ENCODE data around the gene DNAH11. TPM values are rescaled to one million over a fixed set of nuclear protein-coding genes. Genes with fewer than 3 reads are reported as not detected.

Gene DNAH11
- total and polyA plus RNA-seq, 2 of the 8 experiments (the other 6 are each of a cell fraction or from before 2014, with no cell fraction given), result 1.8 to 4.9 TPM

DNA sequence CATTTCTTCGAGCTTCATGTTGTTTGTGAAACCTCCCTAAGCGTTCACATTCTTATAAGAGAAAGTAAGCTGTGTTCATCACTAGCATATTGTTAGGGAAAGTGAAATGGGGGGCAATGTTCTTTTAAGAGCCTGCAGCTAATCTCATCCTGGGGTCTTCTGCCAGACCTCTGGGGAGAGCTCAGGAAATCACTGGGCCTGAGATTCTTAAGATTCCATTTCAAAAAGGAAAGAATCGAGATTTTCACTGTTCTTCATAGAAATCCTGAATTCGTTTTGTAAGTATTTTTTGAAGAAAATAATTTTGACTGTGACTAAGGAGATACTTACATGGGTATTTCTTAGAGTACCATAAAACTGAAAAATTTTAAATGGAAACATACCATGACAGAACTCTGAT lies 242.2 kb downstream of the DNAH11 start:
- Histone ChIP-seq H2BK20ac (ENCODE audit: low read length) (no peak overlapping the region), H2BK120ac (replicated peaks; ENCODE audit: low read depth, low read length) (no peak overlapping the region), H3K27me3 (replicated peaks in 1 of 4; ENCODE audit: control insufficient read depth in 3 of 4, extremely low read depth in 1 of 4, insufficient read depth in 3 of 4, low read length in 3 of 4) (no peaks in the 10 kb centered on the region), H3K4me3 (ENCODE audit: extremely low read depth in 1 of 4, insufficient read depth in 2 of 4, low read depth in 3 of 4, low read length in 4 of 4) (no peak overlapping the region), H3K79me2 (ENCODE audit: control insufficient read depth in 1 of 2, insufficient read depth in 2 of 2, low read length in 2 of 2) (no peaks in the 10 kb centered on the region), H3K18ac (ENCODE audit: extremely low read depth, low read length) (no peak overlapping the region), H2BK15ac (ENCODE audit: low read length) (no peak overlapping the region), H3K4me2 (ENCODE audit: insufficient read depth in 1 of 2, low read depth in 2 of 2, low read length in 2 of 2) (no peak overlapping the region), H3K36me3 (ENCODE audit: control insufficient read depth in 2 of 4, insufficient read depth in 4 of 4, low read length in 3 of 4) (no peaks in the 10 kb centered on the region), H3K9ac (replicated peaks in 1 of 4; ENCODE audit: extremely low read depth in 1 of 4, low read depth in 3 of 4, low read length in 3 of 4) (no peak overlapping the region), H3K27ac (ENCODE audit: low read depth, low read length) (no peak overlapping the region), H3K23me2 (ENCODE audit: low read depth, low read length) (no peaks in the 10 kb centered on the region), H4K91ac (replicated peaks; ENCODE audit: insufficient read length, low read length) (no peak overlapping the region), H3K23ac (ENCODE audit: insufficient read length) (no peak overlapping the region), H3K79me1 (ENCODE audit: low read depth, low read length) (no peaks in the 10 kb centered on the region), H3K56ac (replicated peaks; ENCODE audit: insufficient read length, low read depth, low read length) (no peak overlapping the region), H3K4ac (replicated peaks; ENCODE audit: insufficient read length, low read depth, low read length) (no peak overlapping the region), H2AK5ac (ENCODE audit: low read depth, low read length) (no peak overlapping the region), H4K8ac (ENCODE audit: extremely low read depth, insufficient read depth, low read length) (no peak overlapping the region), H2BK12ac (ENCODE audit: low read depth, low read length) (no peak overlapping the region), H4K20me1 (replicated peaks in 1 of 2; ENCODE audit: control insufficient read depth in 1 of 2, insufficient read depth in 2 of 2, low read length in 2 of 2) (no peaks in the 10 kb centered on the region), H2AFZ (ENCODE audit: low read length) (no peak overlapping the region), H3K14ac (ENCODE audit: insufficient read length) (no peak overlapping the region), H4K5ac (ENCODE audit: insufficient read length, low read depth, low read length) (no peak overlapping the region), H2BK5ac (ENCODE audit: low read depth, low read length) (no peak overlapping the region), H3K9me3 (ENCODE audit: insufficient read depth in 2 of 2, low read depth in 1 of 2, low read length in 1 of 2) (no peaks in the 10 kb centered on the region), H3K4me1 (replicated peaks in 1 of 4; ENCODE audit: control insufficient read depth in 3 of 4, insufficient read depth in 4 of 4, low read length in 3 of 4) (no peaks in the 10 kb centered on the region)
- FAIRE-seq, result no peak
- 82% methylated on average over 4 of the region's 4 CpGs; no CpG with 5 or more reads in 1 of the 2 experiments for WGBS, 2 experiments (ENCODE audit: extremely low coverage in 1 of 2, insufficient coverage in 1 of 2, insufficient read length in 1 of 2, insufficient replicate concordance in 2 of 2, low coverage in 1 of 2, low lambda C conversion rate in 2 of 2, missing lambda C conversion rate in 1 of 2)
- DNase-seq (ENCODE audit: low read depth in 1 of 2, low spot score in 2 of 2), result no peak
- POLR2A ChIA-PET (ENCODE audit: partially characterized antibody), result no interaction called here
- CTCF ChIA-PET (ENCODE audit: partially characterized antibody), result interaction anchor here (1.0 to 4.6 kb wide), 2 partner anchors 14 to 17 kb away, joined by 3 to 23 read pairs; no protein-coding TSS in a partner anchor
- TF ChIP-seq E2F6 (IDR thresholded peaks at IDR 0.05) (no peak), HDAC2 (IDR thresholded peaks at IDR 0.05; ENCODE audit: borderline replicate concordance in 1 of 2, low read depth in 2 of 2, low read length in 2 of 2) (no peak), SAP30 (IDR thresholded peaks at IDR 0.05; ENCODE audit: insufficient read depth, insufficient replicate concordance, low read length) (no peak), NANOG (IDR thresholded peaks at IDR 0.05; ENCODE audit: insufficient read depth, low read depth, low read length, poor library complexity, severe bottlenecking) (no peak), CBX5 (IDR thresholded peaks at IDR 0.05; ENCODE audit: low read depth, low read length) (no peak), CHD1 (IDR thresholded peaks at IDR 0.05; ENCODE audit: low read depth, low read length) (no peak), CEBPB (IDR thresholded peaks at IDR 0.05; ENCODE audit: low read depth, low read length) (no peak), TBP (IDR thresholded peaks at IDR 0.05; ENCODE audit: low read depth, low read length) (no peak), SIX5 (IDR thresholded peaks at IDR 0.05; ENCODE audit: low read depth, low read length) (no peak), ATF2 (IDR thresholded peaks at IDR 0.05; ENCODE audit: low read length) (no peak), RNF2 (IDR thresholded peaks at IDR 0.05; ENCODE audit: borderline replicate concordance, low read depth, low read length, missing control alignments, poor library complexity, severe bottlenecking) (no peak)
